Measurements from ENCODE around the gene BABAM2. TPM values are rescaled to one million over a fixed set of nuclear protein-coding genes. Genes with fewer than 3 reads are reported as not detected.

The BABAM2 gene
- total RNA-seq, 1 experiment from 2014 or later, result 46.1 TPM

GRCh38 chr2:27920148-27920885, 29.8 kb downstream of the BABAM2 start:
- no peaks in the 10 kb centered on the region for H3K4me1 ChIP-seq (replicated peaks; ENCODE audit: insufficient read depth)
- no peak overlapping the region for H3K27ac ChIP-seq
- H2AFZ ChIP-seq, result no peak overlapping the region
- CTCF ChIA-PET, result no interaction called here
- intact Hi-C loops (cut with micrococcal nuclease; ENCODE audit: unreplicated experiment), result no loop called here
- POLR2A ChIA-PET (ENCODE audit: unreplicated experiment), result no interaction called here
- H3F3A ChIP-seq (ENCODE audit: insufficient read depth, low read depth), result 0 out of 2 replicates have a peak, but pooled peaks cover 3% of the 10 kb centered on the region
- H3K36me3 ChIP-seq (ENCODE audit: low read depth), result no peaks in the 10 kb centered on the region
- TF ChIP-seq EZH2 (IDR thresholded peaks at IDR 0.05; ENCODE audit: low read depth) (no peak), CTCF (conservative IDR thresholded peaks at IDR 0.05) (no peak)
- BruUV-seq (replicated peaks), result no TSS peak
- DNase-seq, result no peak
- H3K4me3 ChIP-seq, result no peak overlapping the region
- no peaks in the 10 kb centered on the region for H3K27me3 ChIP-seq (ENCODE audit: insufficient read depth, low read depth)
- H4K20me1 ChIP-seq (ENCODE audit: insufficient read depth), result no peaks in the 10 kb centered on the region
- no peaks in the 10 kb centered on the region for H3K9me3 ChIP-seq (ENCODE audit: insufficient read depth, low read depth)
- 0 out of 2 replicates have a peak, but pooled peaks cover 12% of the 10 kb centered on the region for H3K79me2 ChIP-seq (ENCODE audit: low read depth)
- H3K9me2 ChIP-seq (ENCODE audit: insufficient read depth), result no peaks in the 10 kb centered on the region
- no peak overlapping the region for H3K4me2 ChIP-seq

GRCh38 chr2:27921424-27921823, 30.9 kb downstream of the BABAM2 start:
- Histone ChIP-seq H3K27ac (no peak overlapping the region), H3K27me3 (ENCODE audit: insufficient read depth, low read depth) (no peaks in the 10 kb centered on the region), H2AFZ (no peak overlapping the region), H3K9me3 (ENCODE audit: insufficient read depth, low read depth) (no peaks in the 10 kb centered on the region), H3K9me2 (ENCODE audit: insufficient read depth) (no peaks in the 10 kb centered on the region), H3K4me3 (no peak overlapping the region), H3K79me2 (ENCODE audit: low read depth) (0 out of 2 replicates have a peak, but pooled peaks cover 12% of the 10 kb centered on the region), H4K20me1 (ENCODE audit: insufficient read depth) (no peaks in the 10 kb centered on the region), H3K4me2 (no peak overlapping the region), H3F3A (ENCODE audit: insufficient read depth, low read depth) (0 out of 2 replicates have a peak, but pooled peaks cover 3% of the 10 kb centered on the region), H3K4me1 (replicated peaks; ENCODE audit: insufficient read depth) (no peaks in the 10 kb centered on the region), H3K36me3 (ENCODE audit: low read depth) (no peaks in the 10 kb centered on the region)
- BruUV-seq (replicated peaks), result no TSS peak
- CTCF ChIA-PET, result no interaction called here
- DNase-seq, result no peak
- no peak for TF ChIP-seq EZH2 (IDR thresholded peaks at IDR 0.05; ENCODE audit: low read depth)
- no peak for TF ChIP-seq CTCF (conservative IDR thresholded peaks at IDR 0.05)
- intact Hi-C loops (cut with micrococcal nuclease; ENCODE audit: unreplicated experiment), result no loop called here
- POLR2A ChIA-PET (ENCODE audit: unreplicated experiment), result no interaction called here

- Histone ChIP-seq H3K4me2 (no peak overlapping the region), H3F3A (ENCODE audit: insufficient read depth, low read depth) (0 out of 2 replicates have a peak, but pooled peaks cover 3% of the 10 kb centered on the region), H3K27ac (no peak overlapping the region), H3K36me3 (ENCODE audit: low read depth) (no peaks in the 10 kb centered on the region), H3K4me1 (replicated peaks; ENCODE audit: insufficient read depth) (no peaks in the 10 kb centered on the region), H3K79me2 (ENCODE audit: low read depth) (0 out of 2 replicates have a peak, but pooled peaks cover 12% of the 10 kb centered on the region), H3K27me3 (ENCODE audit: insufficient read depth, low read depth) (no peaks in the 10 kb centered on the region), H3K9me3 (ENCODE audit: insufficient read depth, low read depth) (no peaks in the 10 kb centered on the region), H4K20me1 (ENCODE audit: insufficient read depth) (no peaks in the 10 kb centered on the region), H3K4me3 (no peak overlapping the region), H2AFZ (no peak overlapping the region), H3K9me2 (ENCODE audit: insufficient read depth) (no peaks in the 10 kb centered on the region)
- POLR2A ChIA-PET (ENCODE audit: unreplicated experiment), result no interaction called here
- intact Hi-C loops (cut with micrococcal nuclease; ENCODE audit: unreplicated experiment), result no loop called here
- no peak for TF ChIP-seq CTCF (conservative IDR thresholded peaks at IDR 0.05)
- no peak for TF ChIP-seq EZH2 (IDR thresholded peaks at IDR 0.05; ENCODE audit: low read depth)
- DNase-seq, result no peak
- CTCF ChIA-PET, result no interaction called here
- no TSS peak for BruUV-seq (replicated peaks)
These were observed 31.5 kb downstream of the BABAM2 start for GRCh38 chr2:27921880-27922547.
